HG03159 (cell line): ENCODE measurements around the gene MPC2.
"Not testable (repeated sequence)": the region's sequence is repeated elsewhere in the genome, so short reads cannot be mapped to it uniquely, and the experiment has no call there.

Experiments used
- ATAC-seq: cut with Tn5 transposase; IDR thresholded peaks from one replicate; pipeline ENCODE4 v1.9.1; 2021; ENCODE audit warnings: mild to moderate bottlenecking, moderate library complexity; ENCODE audit not compliant: unreplicated experiment

Gene MPC2

GRCh38 chr1:167935216-167936067 lies 1.4 kb downstream of the MPC2 start:
- peak; percentile 16 for ATAC-seq

DNA sequence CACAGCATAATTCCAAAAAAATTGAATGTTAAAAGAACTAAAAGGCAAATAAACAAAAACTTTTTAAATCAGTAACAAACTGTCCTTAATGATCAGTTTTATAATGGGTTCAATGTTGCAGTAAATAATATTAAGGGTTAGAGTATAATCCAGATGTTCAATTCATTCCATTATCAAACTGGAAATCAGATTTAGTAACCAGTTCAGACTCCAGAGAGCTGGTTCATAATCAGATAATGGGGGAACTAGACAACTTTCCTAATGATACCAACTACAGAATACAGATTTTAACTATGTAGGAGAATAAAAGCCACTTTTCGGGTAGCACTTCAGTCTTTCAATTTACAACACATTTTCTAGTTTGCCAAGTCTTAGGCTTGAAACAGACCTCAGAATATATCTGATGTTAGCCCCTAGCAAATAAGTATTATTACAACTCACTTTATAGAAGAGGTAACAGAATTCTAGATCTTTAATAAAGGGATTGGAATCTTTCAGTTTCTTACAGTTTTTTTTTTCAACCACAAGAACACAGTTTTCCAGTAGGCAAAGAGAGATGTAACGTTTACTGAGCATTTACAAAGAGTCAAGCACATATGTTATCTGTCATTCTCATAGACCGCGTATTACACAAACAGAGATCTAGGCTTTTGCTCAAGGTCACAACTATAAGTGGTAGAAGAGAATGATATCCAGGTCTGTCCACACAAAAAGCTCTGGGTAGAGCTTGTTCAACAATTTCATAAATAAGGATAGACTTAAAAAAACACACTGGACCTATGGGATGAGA lies 2.3 kb downstream of the MPC2 start:
- no peak for ATAC-seq

DNA sequence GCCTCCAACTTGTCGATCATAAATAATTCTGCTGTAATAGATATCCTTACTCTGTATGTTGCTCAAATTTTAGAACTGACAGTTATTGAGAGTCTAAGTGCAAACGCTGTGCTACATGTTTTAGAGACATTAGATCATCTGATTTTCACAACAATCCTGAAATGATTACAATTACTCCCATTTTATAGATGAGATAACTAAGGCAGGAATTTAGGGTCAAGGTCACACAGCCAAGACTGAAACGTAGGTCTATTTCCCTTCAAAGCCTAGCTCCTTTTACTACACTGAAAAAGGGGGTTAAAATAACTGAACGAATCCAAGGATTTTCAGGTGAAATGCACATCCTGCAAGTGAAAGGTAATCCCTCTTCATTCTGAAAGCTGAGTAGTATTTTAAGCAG lies 3.1 kb downstream of the MPC2 start:
- no peak for ATAC-seq

GRCh38 chr1:167929725-167930124 lies 7.1 kb downstream of the MPC2 start:
- ATAC-seq: no peak

- not testable (repeated sequence) for ATAC-seq
These were observed 8.0 kb downstream of the MPC2 start for GRCh38 chr1:167928919-167929318.

DNA sequence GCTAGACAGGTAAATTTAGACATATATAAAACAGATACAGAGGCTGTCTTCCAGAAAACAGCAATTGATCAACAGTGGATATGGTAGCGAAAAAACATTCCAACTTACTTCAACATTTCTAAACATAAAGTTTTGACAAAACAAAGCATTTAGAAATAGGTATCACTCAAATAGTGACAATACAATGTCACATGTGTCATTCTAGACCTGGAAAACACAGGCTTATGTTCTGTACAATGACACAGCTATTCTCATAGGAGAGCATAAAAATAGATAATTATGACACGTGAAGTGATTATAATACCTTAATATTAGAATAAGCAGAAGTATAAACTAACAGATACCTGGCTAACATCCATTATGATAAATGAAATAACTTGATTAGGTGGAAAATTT lies 8.4 kb downstream of the MPC2 start:
- no peak for ATAC-seq

- no peak for ATAC-seq
These were observed 9.7 kb downstream of the MPC2 start for GRCh38 chr1:167927046-167927754.

- no peak for ATAC-seq
These were observed 10.3 kb downstream of the MPC2 start for GRCh38 chr1:167926486-167926997.

DNA sequence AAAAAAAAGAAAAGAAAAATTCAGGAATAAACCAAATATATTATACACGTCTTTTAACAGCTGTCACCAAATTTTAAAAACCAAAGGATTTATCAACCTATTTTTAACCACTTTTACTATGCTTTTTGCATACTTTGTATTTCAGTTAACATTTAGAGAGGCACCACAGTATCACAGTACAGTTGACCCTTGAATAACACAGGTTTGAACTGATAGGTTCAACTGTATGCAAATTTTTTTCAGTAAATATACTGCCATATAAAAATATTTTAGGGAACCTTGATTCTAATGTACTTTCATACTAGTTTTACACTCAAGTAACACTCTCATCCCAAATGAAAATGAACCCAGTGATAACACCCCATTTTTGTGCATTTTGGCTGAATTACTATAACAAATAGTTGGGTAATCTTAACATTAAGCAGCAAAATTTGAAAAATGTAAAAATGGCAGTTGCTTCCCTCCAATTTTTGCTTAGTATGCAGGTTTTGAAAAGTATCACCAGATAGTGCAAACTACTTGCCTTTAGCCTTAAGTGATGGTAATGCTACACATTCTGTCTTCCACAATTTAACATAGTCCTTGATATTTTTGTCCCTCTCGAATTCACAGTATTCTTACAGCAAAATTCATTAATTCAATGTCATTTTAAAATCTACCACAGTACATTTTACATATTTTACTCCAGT lies 12.2 kb downstream of the MPC2 start:
- ATAC-seq: no peak

GRCh38 chr1:167924102-167924501 lies 12.8 kb downstream of the MPC2 start:
- ATAC-seq: no peak

GRCh38 chr1:167923324-167924056 lies 13.4 kb downstream of the MPC2 start:
- ATAC-seq: no peak

- no peak for ATAC-seq
These were observed 14.2 kb downstream of the MPC2 start for GRCh38 chr1:167922611-167923074.

- ATAC-seq: no peak
These were observed 14.8 kb downstream of the MPC2 start for GRCh38 chr1:167922023-167922422.

DNA sequence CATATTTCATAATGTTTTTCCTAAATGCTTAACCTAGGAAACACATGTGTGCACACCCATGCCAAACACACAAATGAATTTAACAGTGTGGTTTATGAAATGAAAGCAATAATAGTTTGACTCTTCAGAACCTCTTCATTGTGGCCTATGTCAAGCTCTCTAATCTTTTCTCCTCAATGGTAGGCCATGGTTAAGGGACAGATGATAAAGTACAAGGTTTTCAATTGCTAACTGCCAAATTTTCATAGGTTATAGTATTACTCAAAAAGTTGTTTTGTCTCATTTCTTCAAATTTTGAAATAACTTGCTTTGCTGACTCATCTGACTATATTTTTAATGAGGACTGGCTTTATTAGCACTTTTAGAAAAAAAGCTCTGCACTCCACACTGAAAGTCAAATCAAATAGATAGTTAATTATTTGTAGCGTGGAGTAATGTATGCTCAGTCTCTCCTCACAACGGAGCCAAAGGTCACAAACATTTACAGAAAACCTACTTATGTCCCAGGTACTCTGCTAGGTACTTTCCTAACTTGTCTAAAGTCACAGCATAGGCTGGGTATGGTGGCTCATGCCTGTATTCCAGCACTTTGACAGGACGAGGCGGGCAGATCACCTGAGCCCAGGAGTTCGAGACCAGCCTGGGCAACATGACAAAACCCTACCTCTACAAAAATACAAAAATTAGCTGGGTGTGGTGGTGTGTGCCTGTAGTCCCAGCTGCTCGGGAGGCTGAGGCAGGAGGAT lies 19.9 kb downstream of the MPC2 start:
- ATAC-seq: no peak

DNA sequence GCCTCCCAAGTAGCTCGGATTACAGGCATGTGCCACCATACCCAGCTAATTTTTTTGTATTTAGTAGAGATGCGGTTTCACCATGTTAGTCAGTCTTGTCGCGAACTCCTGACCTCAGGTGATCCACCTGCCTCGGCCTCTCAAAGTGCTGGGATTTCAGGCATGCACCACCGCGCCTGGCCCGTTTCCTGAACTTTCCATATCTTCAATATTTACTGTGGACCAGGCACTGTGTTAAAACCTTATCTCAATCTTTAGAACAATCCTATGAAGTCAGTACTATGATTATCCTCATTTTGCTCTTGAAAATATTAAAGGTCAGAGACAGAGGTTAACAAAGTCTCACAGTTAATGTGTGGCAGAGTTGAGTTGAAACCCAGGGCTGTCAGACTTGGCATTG lies 21.3 kb downstream of the MPC2 start:
- ATAC-seq: no peak

GRCh38 chr1:167913895-167914496 lies 22.9 kb downstream of the MPC2 start, which contains the start of gene ADCY10:
TSS of gene ADCY10 (minus strand) at chr1:167914134. CDS start at chr1:167905140, 8,994 bp downstream.
- no peak for ATAC-seq

DNA sequence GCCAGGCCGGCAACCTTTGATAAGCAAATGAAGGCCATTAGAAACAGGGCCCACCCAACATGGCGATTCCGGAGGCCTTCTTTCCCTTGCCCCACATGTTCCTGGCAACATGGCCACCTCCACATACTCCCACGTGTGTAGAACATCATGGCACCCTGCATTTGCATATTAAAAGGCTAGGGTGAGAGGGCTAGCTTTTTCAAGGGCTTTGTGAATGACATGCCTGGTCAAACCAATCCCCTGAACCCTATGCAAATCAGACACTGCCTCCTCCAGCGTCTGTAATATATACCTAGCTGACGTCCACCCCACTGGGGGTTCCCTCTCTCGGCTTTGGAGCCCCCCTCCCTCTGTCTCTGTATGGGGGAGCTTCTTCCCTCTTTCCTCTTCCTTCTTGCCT lies 24.6 kb downstream of the MPC2 start:
- ATAC-seq: no peak

DNA sequence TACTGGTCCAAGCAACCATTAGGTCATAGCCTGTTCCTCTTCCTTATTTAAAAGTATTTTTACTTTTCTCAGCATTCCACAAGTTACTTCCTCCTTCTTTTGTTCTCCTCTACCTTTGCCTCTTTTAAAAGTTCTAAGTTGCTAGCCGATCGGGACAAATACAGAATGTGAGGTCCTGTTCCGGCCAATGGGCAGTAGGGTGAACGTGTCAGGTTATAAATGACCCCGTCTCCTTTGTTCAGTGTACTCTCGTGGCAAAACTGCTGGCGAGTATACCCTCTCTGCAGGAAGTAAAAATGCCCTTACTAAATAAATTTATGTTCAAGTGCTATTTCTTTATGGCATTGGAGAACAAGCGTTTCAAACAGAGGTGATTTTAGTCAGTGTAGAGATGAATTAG lies 25.5 kb downstream of the MPC2 start:
- no peak for ATAC-seq

DNA sequence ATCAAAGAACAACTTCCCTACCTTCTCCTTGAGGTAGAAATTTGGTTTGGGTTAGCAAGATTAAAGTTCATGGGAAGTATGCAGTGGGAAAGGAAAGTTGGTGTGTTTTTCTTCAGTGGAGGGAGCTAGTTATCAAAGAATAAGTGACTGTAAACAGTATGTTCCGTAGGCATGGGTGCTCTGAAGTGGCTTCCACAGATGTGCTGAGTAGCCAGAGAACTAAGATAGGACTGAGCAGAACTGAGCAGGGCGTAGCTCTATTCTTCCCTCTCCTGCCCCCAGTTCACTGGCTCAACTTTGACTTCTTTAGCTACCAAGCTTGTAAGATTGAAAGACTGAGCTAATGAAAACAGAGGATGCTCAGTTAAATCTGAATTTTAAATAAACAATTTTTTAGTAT lies 26.3 kb downstream of the MPC2 start:
- no peak for ATAC-seq
